GM21447 (cell line): Measurements from ENCODE around the gene CACNG6.

ENCODE experiments used
- ATAC-seq: cut with Tn5 transposase; IDR thresholded peaks from one replicate; pipeline ENCODE4 v1.9.1; 2021; ENCODE audit not compliant: unreplicated experiment

The CACNG6 gene

DNA sequence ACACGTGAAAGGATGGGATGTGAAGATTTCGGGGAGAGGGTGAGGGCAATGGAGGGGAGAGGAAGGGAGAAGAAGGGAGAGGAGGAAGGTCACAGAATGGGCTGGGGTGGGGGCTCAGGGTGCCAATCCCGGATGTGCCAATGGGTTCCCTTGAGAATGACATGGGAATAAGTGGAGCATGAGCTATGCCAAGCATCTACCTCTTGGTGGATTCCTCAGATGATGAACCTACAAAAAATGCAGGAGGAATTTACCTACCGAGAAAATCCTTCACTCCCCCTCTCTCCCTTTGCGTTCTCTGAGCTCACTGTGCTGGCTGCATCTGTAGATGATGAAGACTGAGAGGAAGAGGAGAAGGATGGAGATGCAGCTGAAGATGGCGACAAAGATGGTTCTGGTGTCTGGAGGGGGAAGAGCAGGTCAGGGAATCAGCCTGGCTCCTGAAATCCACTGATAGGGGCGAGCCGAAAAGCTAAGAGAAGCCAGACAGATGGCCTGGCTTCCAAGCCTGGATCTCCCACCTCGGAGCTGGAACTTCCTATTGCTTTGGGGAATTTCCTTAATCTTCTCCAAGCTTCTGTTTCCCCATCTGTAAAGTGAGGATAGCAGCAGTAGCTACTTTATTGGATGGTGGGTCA, 50.7 kb downstream of the CACNG6 start:
- ATAC-seq = no peak

DNA sequence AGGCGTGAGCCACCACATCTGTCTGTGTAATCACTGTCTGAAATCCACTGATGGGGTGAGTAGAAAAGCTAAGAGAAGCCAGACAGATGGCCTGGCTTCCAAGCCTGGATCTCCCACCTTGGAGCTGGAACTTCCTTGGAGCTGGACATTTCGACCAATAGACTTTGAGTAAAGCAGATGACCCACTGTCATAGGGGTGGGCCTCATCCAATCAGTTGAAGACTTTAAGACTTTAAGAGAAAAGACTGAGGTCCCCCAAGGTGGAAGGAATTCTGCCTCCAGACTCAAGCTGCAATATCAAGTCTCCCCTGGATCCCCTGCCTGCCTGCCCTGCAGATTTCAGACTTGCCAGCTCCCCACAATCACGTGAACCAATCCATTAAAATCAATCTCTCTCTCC, 51.6 kb downstream of the CACNG6 start:
- ATAC-seq = no peak

DNA sequence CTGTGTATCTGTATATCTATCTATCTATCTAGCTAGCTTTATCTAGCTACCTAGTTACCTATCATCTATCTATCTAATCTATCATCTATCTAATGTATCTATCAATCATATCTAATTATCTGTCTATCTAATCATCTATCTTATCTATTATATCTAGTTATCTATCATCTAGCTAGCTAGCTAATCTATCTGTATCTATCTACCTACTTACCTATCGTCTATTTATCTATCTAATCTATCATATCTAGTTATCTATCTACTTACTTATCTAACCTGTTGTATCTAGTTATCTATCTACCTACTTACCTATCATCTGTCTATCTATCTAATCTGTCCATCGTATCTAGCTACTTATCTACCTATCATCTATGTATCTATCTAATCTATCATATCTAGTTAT, 54.3 kb downstream of the CACNG6 start:
- ATAC-seq = no peak

DNA sequence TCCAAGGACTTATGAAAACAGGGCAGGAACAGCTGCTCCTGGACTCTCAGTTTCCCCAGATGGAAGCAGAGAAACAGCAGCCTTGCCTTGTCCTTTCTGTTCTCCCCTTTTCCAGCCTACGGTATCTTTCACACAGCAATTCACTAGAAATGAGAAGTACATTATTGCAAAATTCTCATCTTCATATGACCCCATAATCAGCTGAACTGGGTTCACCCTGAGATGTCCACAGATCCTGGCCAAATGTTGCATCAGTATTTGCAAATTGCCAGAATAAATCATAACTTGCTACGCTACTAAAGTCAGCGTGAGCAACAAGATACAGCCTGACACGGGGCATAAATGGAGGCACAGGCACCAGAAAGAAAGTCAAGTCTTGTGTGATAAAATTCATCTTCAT, 56.2 kb downstream of the CACNG6 start:
- ATAC-seq = no peak
